ENCODE results near the gene ATXN7L1.

DNA sequence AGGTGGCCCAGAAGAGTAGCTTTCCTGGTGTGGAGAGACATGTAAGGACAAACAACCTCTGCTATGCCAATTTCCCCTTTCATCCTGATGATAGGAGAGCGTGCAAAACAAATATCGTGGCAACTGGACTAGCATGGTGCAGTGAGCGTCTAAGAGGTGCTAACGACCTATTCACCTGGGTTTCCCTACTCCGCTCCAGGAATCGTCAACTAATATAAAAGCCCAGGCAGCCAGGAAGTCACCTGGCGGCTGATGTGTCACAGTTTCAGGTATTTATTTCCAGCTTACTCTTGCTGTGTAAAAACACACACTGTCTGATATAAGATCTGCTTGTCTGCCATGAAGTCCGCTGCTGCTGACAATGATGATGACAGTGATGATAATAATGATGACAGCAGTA, 238.6 kb downstream of the ATXN7L1 start:
- TF ChIP-seq, protein P1, sequence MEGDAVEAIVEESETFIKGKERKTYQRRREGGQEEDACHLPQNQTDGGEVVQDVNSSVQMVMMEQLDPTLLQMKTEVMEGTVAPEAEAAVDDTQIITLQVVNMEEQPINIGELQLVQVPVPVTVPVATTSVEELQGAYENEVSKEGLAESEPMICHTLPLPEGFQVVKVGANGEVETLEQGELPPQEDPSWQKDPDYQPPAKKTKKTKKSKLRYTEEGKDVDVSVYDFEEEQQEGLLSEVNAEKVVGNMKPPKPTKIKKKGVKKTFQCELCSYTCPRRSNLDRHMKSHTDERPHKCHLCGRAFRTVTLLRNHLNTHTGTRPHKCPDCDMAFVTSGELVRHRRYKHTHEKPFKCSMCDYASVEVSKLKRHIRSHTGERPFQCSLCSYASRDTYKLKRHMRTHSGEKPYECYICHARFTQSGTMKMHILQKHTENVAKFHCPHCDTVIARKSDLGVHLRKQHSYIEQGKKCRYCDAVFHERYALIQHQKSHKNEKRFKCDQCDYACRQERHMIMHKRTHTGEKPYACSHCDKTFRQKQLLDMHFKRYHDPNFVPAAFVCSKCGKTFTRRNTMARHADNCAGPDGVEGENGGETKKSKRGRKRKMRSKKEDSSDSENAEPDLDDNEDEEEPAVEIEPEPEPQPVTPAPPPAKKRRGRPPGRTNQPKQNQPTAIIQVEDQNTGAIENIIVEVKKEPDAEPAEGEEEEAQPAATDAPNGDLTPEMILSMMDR (IDR thresholded peaks at IDR 0.05), result no peak
- no peak for TF ChIP-seq EZH2 (IDR thresholded peaks at IDR 0.05; ENCODE audit: borderline replicate concordance, insufficient read depth, low read depth, low read length, poor library complexity, severe bottlenecking)
